Measurements from ENCODE around the gene TNIP1.

TNIP1 gene

GRCh38 chr5:151039665-151040064, 41.2 kb downstream of the TNIP1 start:
- no peaks in the 10 kb centered on the region for H3K9me2 ChIP-seq (replicated peaks; ENCODE audit: control insufficient read depth, low read length)
- H3K4me2 ChIP-seq (ENCODE audit: low read length), result no peak overlapping the region
- H3K36me3 ChIP-seq (ENCODE audit: control insufficient read depth, low read length), result peaks cover 86% of the 10 kb centered on the region
- no peaks in the 10 kb centered on the region for H3K27me3 ChIP-seq (ENCODE audit: control insufficient read depth, low read length)
- no peak overlapping the region for H3K4me3 ChIP-seq (ENCODE audit: low read length)
- H3F3A ChIP-seq (ENCODE audit: control insufficient read depth, insufficient read depth), result no peaks in the 10 kb centered on the region
- no peak overlapping the region for H3K27ac ChIP-seq (ENCODE audit: low read depth, low read length)
- H4K20me1 ChIP-seq (ENCODE audit: control insufficient read depth, insufficient read depth, low read depth, low read length), result no peaks in the 10 kb centered on the region
- no peaks in the 10 kb centered on the region for H3K4me1 ChIP-seq (ENCODE audit: control insufficient read depth, low read length)
- TF ChIP-seq EZH2phosphoT487 (IDR thresholded peaks at IDR 0.05; ENCODE audit: borderline replicate concordance, low read length) (no peak), CTCF (IDR thresholded peaks at IDR 0.05; ENCODE audit: low read depth, low read length, poor library complexity, severe bottlenecking) (no peak)
- H3K79me2 ChIP-seq (ENCODE audit: control insufficient read depth, low read length), result no peaks in the 10 kb centered on the region
- H3K9me3 ChIP-seq (ENCODE audit: control insufficient read depth, insufficient read depth, low read length), result no peaks in the 10 kb centered on the region

- no peaks in the 10 kb centered on the region for H3K4me1 ChIP-seq (ENCODE audit: control insufficient read depth, low read length)
- H3K4me2 ChIP-seq (ENCODE audit: low read length), result no peak overlapping the region
- no peak overlapping the region for H3K4me3 ChIP-seq (ENCODE audit: low read length)
- no peaks in the 10 kb centered on the region for H3K9me3 ChIP-seq (ENCODE audit: control insufficient read depth, insufficient read depth, low read length)
- no peaks in the 10 kb centered on the region for H3K79me2 ChIP-seq (ENCODE audit: control insufficient read depth, low read length)
- H3K27me3 ChIP-seq (ENCODE audit: control insufficient read depth, low read length), result no peaks in the 10 kb centered on the region
- H3K36me3 ChIP-seq (ENCODE audit: control insufficient read depth, low read length), result peaks cover 91% of the 10 kb centered on the region
- H3K27ac ChIP-seq (ENCODE audit: low read depth, low read length), result no peak overlapping the region
- TF ChIP-seq EZH2phosphoT487 (IDR thresholded peaks at IDR 0.05; ENCODE audit: borderline replicate concordance, low read length), result no peak
- H4K20me1 ChIP-seq (ENCODE audit: control insufficient read depth, insufficient read depth, low read depth, low read length), result no peaks in the 10 kb centered on the region
- H3K9me2 ChIP-seq (replicated peaks; ENCODE audit: control insufficient read depth, low read length), result no peaks in the 10 kb centered on the region
- no peaks in the 10 kb centered on the region for H3F3A ChIP-seq (ENCODE audit: control insufficient read depth, insufficient read depth)
Measured at GRCh38 chr5:151038801-151039238, 42.0 kb downstream of the TNIP1 start.

- Histone ChIP-seq H3K36me3 (ENCODE audit: control insufficient read depth, low read length) (peaks cover 91% of the 10 kb centered on the region), H3K4me2 (ENCODE audit: low read length) (no peak overlapping the region)
- TF ChIP-seq EZH2phosphoT487 (IDR thresholded peaks at IDR 0.05; ENCODE audit: borderline replicate concordance, low read length), result no peak
- no peak for TF ChIP-seq CTCF (IDR thresholded peaks at IDR 0.05; ENCODE audit: low read depth, low read length, poor library complexity, severe bottlenecking)
Measured at GRCh38 chr5:151038412-151038745, 42.5 kb downstream of the TNIP1 start.

GRCh38 chr5:151037561-151038411, 43.0 kb downstream of the TNIP1 start:
- Histone ChIP-seq H3K4me2 (ENCODE audit: low read length) (no peak overlapping the region), H3K36me3 (ENCODE audit: control insufficient read depth, low read length) (peaks cover 88% of the 10 kb centered on the region), H3K9me3 (ENCODE audit: control insufficient read depth, insufficient read depth, low read length) (no peaks in the 10 kb centered on the region), H3K4me1 (ENCODE audit: control insufficient read depth, low read length) (no peaks in the 10 kb centered on the region), H3K4me3 (ENCODE audit: low read length) (no peak overlapping the region), H3K27me3 (ENCODE audit: control insufficient read depth, low read length) (no peaks in the 10 kb centered on the region), H3K9me2 (replicated peaks; ENCODE audit: control insufficient read depth, low read length) (no peaks in the 10 kb centered on the region), H3K79me2 (ENCODE audit: control insufficient read depth, low read length) (no peaks in the 10 kb centered on the region), H4K20me1 (ENCODE audit: control insufficient read depth, insufficient read depth, low read depth, low read length) (no peaks in the 10 kb centered on the region), H3K27ac (ENCODE audit: low read depth, low read length) (no peak overlapping the region), H3F3A (ENCODE audit: control insufficient read depth, insufficient read depth) (no peaks in the 10 kb centered on the region)
- TF ChIP-seq EZH2phosphoT487 (IDR thresholded peaks at IDR 0.05; ENCODE audit: borderline replicate concordance, low read length) (no peak), CTCF (IDR thresholded peaks at IDR 0.05; ENCODE audit: low read depth, low read length, poor library complexity, severe bottlenecking) (no peak)

More at GRCh38 chr5:151038412-151038745, 42.5 kb downstream of the TNIP1 start:
- Histone ChIP-seq H3K9me3 (ENCODE audit: control insufficient read depth, insufficient read depth, low read length) (no peaks in the 10 kb centered on the region), H3K27ac (ENCODE audit: low read depth, low read length) (no peak overlapping the region), H3K9me2 (replicated peaks; ENCODE audit: control insufficient read depth, low read length) (no peaks in the 10 kb centered on the region), H3K4me1 (ENCODE audit: control insufficient read depth, low read length) (no peaks in the 10 kb centered on the region), H4K20me1 (ENCODE audit: control insufficient read depth, insufficient read depth, low read depth, low read length) (no peaks in the 10 kb centered on the region), H3K27me3 (ENCODE audit: control insufficient read depth, low read length) (no peaks in the 10 kb centered on the region), H3F3A (ENCODE audit: control insufficient read depth, insufficient read depth) (no peaks in the 10 kb centered on the region), H3K79me2 (ENCODE audit: control insufficient read depth, low read length) (no peaks in the 10 kb centered on the region), H3K4me3 (ENCODE audit: low read length) (no peak overlapping the region)

All from DOHH2 (cell line).